ENCODE data around the gene RFX1.
A peak's percentile ranks its signal among the peaks of the same experiment; 100 is the strongest.

RFX1 gene

GRCh38 chr19:13961826-13962698, 44.1 kb downstream of the RFX1 start:
- no peak overlapping the region for H3K27ac ChIP-seq
- no peak for TF ChIP-seq ZFX (IDR thresholded peaks at IDR 0.05; ENCODE audit: borderline replicate concordance)
- TF ChIP-seq CTCF (IDR thresholded peaks at IDR 0.05) = no peak

GRCh38 chr19:13960863-13961784, 45.0 kb downstream of the RFX1 start:
- TF ChIP-seq CTCF (IDR thresholded peaks at IDR 0.05) (no peak), ZFX (IDR thresholded peaks at IDR 0.05; ENCODE audit: borderline replicate concordance) (no peak)
- no peak overlapping the region for H3K27ac ChIP-seq

GRCh38 chr19:13959962-13960862, 45.9 kb downstream of the RFX1 start:
- no peak overlapping the region for H3K27ac ChIP-seq
- TF ChIP-seq CTCF (IDR thresholded peaks at IDR 0.05) = peak; percentile 20
- no peak for TF ChIP-seq ZFX (IDR thresholded peaks at IDR 0.05; ENCODE audit: borderline replicate concordance)

GRCh38 chr19:13959141-13959961, 46.8 kb downstream of the RFX1 start:
- H3K27ac ChIP-seq = no peak overlapping the region
- TF ChIP-seq CTCF (IDR thresholded peaks at IDR 0.05) (no peak), ZFX (IDR thresholded peaks at IDR 0.05; ENCODE audit: borderline replicate concordance) (no peak)

GRCh38 chr19:13958043-13958442, 48.1 kb downstream of the RFX1 start:
- TF ChIP-seq CTCF (IDR thresholded peaks at IDR 0.05) = no peak
- no peak for TF ChIP-seq ZFX (IDR thresholded peaks at IDR 0.05; ENCODE audit: borderline replicate concordance)
- no peak overlapping the region for H3K27ac ChIP-seq

GRCh38 chr19:13957051-13957450, 49.1 kb downstream of the RFX1 start:
- TF ChIP-seq ZFX (IDR thresholded peaks at IDR 0.05; ENCODE audit: borderline replicate concordance) (no peak), CTCF (IDR thresholded peaks at IDR 0.05) (no peak)
- no peak overlapping the region for H3K27ac ChIP-seq

All from 22Rv1 (cell line).